ENCODE data around the gene KANK2. TPM values are rescaled to one million over a fixed set of nuclear protein-coding genes. Genes with fewer than 3 reads are reported as not detected.

KANK2 gene
- polyA plus RNA-seq, 1 donor from 2014 or later, result 0.25 TPM

DNA sequence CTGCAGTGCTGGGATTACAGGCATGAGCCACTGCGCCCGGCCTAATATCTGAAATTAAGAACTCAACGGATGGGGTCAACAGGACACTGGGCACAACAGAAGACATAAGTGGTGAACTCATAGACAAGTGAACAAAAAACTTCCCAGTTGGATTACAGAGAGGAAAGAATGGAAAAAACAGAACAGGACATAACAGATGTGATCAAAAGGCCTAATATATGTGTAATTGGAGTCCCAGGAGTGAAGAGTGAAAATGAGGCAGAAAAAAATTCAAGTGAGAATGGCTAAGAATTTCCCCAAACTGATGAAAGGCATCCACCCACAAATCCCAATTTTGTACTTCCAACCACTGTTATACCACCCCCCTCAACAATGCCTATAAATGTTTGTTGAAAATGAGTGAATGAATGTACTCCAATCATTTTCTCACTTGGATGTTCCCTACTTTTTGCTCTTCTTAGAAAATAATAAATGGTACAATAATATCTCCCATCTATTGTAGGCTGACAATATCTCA is 23.8 kb upstream of the KANK2 start:
- Histone ChIP-seq H3K9ac (ENCODE audit: low read length) (no peak overlapping the region), H3K9me3 (ENCODE audit: low read length) (peaks cover 6% of the 10 kb centered on the region), H3K36me3 (ENCODE audit: insufficient read depth, low read length) (no peaks in the 10 kb centered on the region), H3K79me2 (replicated peaks; ENCODE audit: insufficient read depth, low read length) (no peaks in the 10 kb centered on the region), H3K4me2 (ENCODE audit: low read length) (no peak overlapping the region), H3K27ac (ENCODE audit: low read length) (no peak overlapping the region), H3F3A (ENCODE audit: insufficient read depth, low read length, poor library complexity, severe bottlenecking) (no peaks in the 10 kb centered on the region), H3K4me3 (ENCODE audit: low read length) (no peak overlapping the region), H3K9me2 (ENCODE audit: insufficient read depth, low read length) (no peaks in the 10 kb centered on the region), H4K20me1 (ENCODE audit: insufficient read depth) (no peaks in the 10 kb centered on the region), H2AFZ (ENCODE audit: low read depth, low read length) (no peak overlapping the region), H3K27me3 (ENCODE audit: insufficient read depth, low read depth, low read length) (no peaks in the 10 kb centered on the region)
- TF ChIP-seq SMC3 (conservative IDR thresholded peaks at IDR 0.05; ENCODE audit: poor library complexity), result no peak
- no peak for TF ChIP-seq POLR2AphosphoS5 (IDR thresholded peaks at IDR 0.05)
- TF ChIP-seq RAD21 (conservative IDR thresholded peaks at IDR 0.05), result no peak
- TF ChIP-seq, protein P1, sequence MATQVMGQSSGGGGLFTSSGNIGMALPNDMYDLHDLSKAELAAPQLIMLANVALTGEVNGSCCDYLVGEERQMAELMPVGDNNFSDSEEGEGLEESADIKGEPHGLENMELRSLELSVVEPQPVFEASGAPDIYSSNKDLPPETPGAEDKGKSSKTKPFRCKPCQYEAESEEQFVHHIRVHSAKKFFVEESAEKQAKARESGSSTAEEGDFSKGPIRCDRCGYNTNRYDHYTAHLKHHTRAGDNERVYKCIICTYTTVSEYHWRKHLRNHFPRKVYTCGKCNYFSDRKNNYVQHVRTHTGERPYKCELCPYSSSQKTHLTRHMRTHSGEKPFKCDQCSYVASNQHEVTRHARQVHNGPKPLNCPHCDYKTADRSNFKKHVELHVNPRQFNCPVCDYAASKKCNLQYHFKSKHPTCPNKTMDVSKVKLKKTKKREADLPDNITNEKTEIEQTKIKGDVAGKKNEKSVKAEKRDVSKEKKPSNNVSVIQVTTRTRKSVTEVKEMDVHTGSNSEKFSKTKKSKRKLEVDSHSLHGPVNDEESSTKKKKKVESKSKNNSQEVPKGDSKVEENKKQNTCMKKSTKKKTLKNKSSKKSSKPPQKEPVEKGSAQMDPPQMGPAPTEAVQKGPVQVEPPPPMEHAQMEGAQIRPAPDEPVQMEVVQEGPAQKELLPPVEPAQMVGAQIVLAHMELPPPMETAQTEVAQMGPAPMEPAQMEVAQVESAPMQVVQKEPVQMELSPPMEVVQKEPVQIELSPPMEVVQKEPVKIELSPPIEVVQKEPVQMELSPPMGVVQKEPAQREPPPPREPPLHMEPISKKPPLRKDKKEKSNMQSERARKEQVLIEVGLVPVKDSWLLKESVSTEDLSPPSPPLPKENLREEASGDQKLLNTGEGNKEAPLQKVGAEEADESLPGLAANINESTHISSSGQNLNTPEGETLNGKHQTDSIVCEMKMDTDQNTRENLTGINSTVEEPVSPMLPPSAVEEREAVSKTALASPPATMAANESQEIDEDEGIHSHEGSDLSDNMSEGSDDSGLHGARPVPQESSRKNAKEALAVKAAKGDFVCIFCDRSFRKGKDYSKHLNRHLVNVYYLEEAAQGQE (IDR thresholded peaks at IDR 0.05; ENCODE audit: borderline replicate concordance), result no peak
- no peak for TF ChIP-seq EP300 (conservative IDR thresholded peaks at IDR 0.05; ENCODE audit: poor library complexity, severe bottlenecking)
- TF ChIP-seq EZH2 (IDR thresholded peaks at IDR 0.05; ENCODE audit: borderline replicate concordance, insufficient read depth, low read length, poor library complexity, severe bottlenecking), result no peak
- TF ChIP-seq, protein P2, sequence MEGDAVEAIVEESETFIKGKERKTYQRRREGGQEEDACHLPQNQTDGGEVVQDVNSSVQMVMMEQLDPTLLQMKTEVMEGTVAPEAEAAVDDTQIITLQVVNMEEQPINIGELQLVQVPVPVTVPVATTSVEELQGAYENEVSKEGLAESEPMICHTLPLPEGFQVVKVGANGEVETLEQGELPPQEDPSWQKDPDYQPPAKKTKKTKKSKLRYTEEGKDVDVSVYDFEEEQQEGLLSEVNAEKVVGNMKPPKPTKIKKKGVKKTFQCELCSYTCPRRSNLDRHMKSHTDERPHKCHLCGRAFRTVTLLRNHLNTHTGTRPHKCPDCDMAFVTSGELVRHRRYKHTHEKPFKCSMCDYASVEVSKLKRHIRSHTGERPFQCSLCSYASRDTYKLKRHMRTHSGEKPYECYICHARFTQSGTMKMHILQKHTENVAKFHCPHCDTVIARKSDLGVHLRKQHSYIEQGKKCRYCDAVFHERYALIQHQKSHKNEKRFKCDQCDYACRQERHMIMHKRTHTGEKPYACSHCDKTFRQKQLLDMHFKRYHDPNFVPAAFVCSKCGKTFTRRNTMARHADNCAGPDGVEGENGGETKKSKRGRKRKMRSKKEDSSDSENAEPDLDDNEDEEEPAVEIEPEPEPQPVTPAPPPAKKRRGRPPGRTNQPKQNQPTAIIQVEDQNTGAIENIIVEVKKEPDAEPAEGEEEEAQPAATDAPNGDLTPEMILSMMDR (IDR thresholded peaks at IDR 0.05; ENCODE audit: poor library complexity, severe bottlenecking), result no peak
- TF ChIP-seq MXI1 (conservative IDR thresholded peaks at IDR 0.05; ENCODE audit: poor library complexity, severe bottlenecking), result no peak
- TF ChIP-seq TAF1 (IDR thresholded peaks at IDR 0.05; ENCODE audit: low read depth), result no peak

DNA sequence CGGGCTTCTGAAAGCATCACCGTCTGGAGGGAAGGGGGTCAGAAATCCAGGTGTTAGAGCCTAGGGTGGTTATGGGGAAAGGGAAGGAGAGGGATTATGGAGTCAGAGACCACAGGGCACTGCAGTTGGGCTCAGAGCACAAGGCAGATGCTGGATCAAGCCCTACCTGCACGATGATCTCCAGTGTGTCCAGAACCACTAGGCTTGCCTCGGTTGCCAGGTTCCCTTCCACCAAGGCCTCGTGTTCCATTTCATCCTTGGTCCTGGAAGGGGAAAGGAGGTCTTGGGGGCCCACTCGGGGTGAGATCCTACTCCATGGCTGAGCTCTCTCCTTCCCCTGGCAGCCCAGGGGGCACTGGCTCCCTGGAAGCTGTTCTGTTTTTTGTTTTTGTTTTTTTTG is 17.0 kb upstream of the KANK2 start:
- H4K20me1 ChIP-seq (ENCODE audit: insufficient read depth), result no peaks in the 10 kb centered on the region
- no peaks in the 10 kb centered on the region for H3K27me3 ChIP-seq (ENCODE audit: insufficient read depth, low read depth, low read length)
- H3K4me3 ChIP-seq (ENCODE audit: low read length), result no peak overlapping the region
- H3K79me2 ChIP-seq (replicated peaks; ENCODE audit: insufficient read depth, low read length), result no peaks in the 10 kb centered on the region
- no peak overlapping the region for H3K4me2 ChIP-seq (ENCODE audit: low read length)
- no peak for TF ChIP-seq TAF1 (IDR thresholded peaks at IDR 0.05; ENCODE audit: low read depth)
- no peak for TF ChIP-seq EP300 (conservative IDR thresholded peaks at IDR 0.05; ENCODE audit: poor library complexity, severe bottlenecking)
- no peak for TF ChIP-seq RAD21 (conservative IDR thresholded peaks at IDR 0.05)
- no peak for TF ChIP-seq SMC3 (conservative IDR thresholded peaks at IDR 0.05; ENCODE audit: poor library complexity)
- no peak for TF ChIP-seq MXI1 (conservative IDR thresholded peaks at IDR 0.05; ENCODE audit: poor library complexity, severe bottlenecking)
- TF ChIP-seq, protein P2 (IDR thresholded peaks at IDR 0.05; ENCODE audit: poor library complexity, severe bottlenecking), result no peak
- TF ChIP-seq EZH2 (IDR thresholded peaks at IDR 0.05; ENCODE audit: borderline replicate concordance, insufficient read depth, low read length, poor library complexity, severe bottlenecking), result no peak
- TF ChIP-seq, protein P1 (IDR thresholded peaks at IDR 0.05; ENCODE audit: borderline replicate concordance), result no peak
- TF ChIP-seq POLR2AphosphoS5 (IDR thresholded peaks at IDR 0.05), result no peak
- H3K36me3 ChIP-seq (ENCODE audit: insufficient read depth, low read length), result no peaks in the 10 kb centered on the region
- H3K27ac ChIP-seq (ENCODE audit: low read length), result no peak overlapping the region
- no peaks in the 10 kb centered on the region for H3K9me3 ChIP-seq (ENCODE audit: low read length)
- H2AFZ ChIP-seq (ENCODE audit: low read depth, low read length), result no peak overlapping the region
- H3K9me2 ChIP-seq (ENCODE audit: insufficient read depth, low read length), result no peaks in the 10 kb centered on the region
- no peak overlapping the region for H3K9ac ChIP-seq (ENCODE audit: low read length)
- H3F3A ChIP-seq (ENCODE audit: insufficient read depth, low read length, poor library complexity, severe bottlenecking), result no peaks in the 10 kb centered on the region
